Mucosa of stomach (tissue), 1 donor: ENCODE measurements around the gene TMTC2.
A peak's percentile ranks its signal among the peaks of the same experiment; 100 is the strongest.

Experiments used
- H3K27me3 ChIP-seq: one replicate; pipeline ENCODE4 v1.7.0; 2013; ENCODE audit warnings: mild to moderate bottlenecking, low read length; ENCODE audit not compliant: control insufficient read depth, insufficient read depth
- H3K36me3 ChIP-seq: one replicate; pipeline ENCODE4 v1.7.0; 2013; ENCODE audit warnings: low read length; ENCODE audit not compliant: control insufficient read depth, insufficient read depth
- H3K4me1 ChIP-seq: one replicate; pipeline ENCODE4 v1.7.0; 2013; ENCODE audit warnings: mild to moderate bottlenecking, low read length; ENCODE audit not compliant: control insufficient read depth, insufficient read depth
- H3K4me3 ChIP-seq: one replicate; pipeline ENCODE4 v1.7.0; 2013; ENCODE audit warnings: low read length
- H3K9ac ChIP-seq: one replicate; pipeline ENCODE4 v1.7.0; 2013; ENCODE audit warnings: mild to moderate bottlenecking, low read length, moderate library complexity
- H3K9me3 ChIP-seq: one replicate; pipeline ENCODE4 v1.7.0; 2013; ENCODE audit warnings: mild to moderate bottlenecking, low read length, moderate library complexity; ENCODE audit not compliant: control insufficient read depth
- donor health status: Pancreatic carcinoma.

The TMTC2 gene

GRCh38 chr12:82687021-82688011 lies 610 bp downstream of the TMTC2 start:
- Histone ChIP-seq H3K4me3 (peak overlapping the region; percentile 46), H3K4me1 (peaks cover 24% of the 10 kb centered on the region)

GRCh38 chr12:82688035-82688501 lies 1.4 kb downstream of the TMTC2 start:
- Histone ChIP-seq H3K27me3 (no peaks in the 10 kb centered on the region), H3K4me3 (peak overlapping the region; percentile 46), H3K9me3 (no peaks in the 10 kb centered on the region), H3K4me1 (peaks cover 21% of the 10 kb centered on the region), H3K9ac (peak overlapping the region; percentile 85), H3K36me3 (no peaks in the 10 kb centered on the region)

More at GRCh38 chr12:82687021-82688011, 610 bp downstream of the TMTC2 start:
- peak overlapping the region; percentile 85 for H3K9ac ChIP-seq
- H3K9me3 ChIP-seq, result no peaks in the 10 kb centered on the region
- H3K27me3 ChIP-seq, result no peaks in the 10 kb centered on the region
- H3K36me3 ChIP-seq, result no peaks in the 10 kb centered on the region

- Histone ChIP-seq H3K27me3 (no peaks in the 10 kb centered on the region), H3K36me3 (no peaks in the 10 kb centered on the region), H3K9ac (no peak overlapping the region), H3K4me1 (peaks cover 16% of the 10 kb centered on the region), H3K9me3 (no peaks in the 10 kb centered on the region), H3K4me3 (peak overlapping the region; percentile 46)
Observed at GRCh38 chr12:82688596-82688995, 1.9 kb downstream of the TMTC2 start.

- H3K9me3 ChIP-seq, result no peaks in the 10 kb centered on the region
- no peak overlapping the region for H3K4me3 ChIP-seq
- H3K36me3 ChIP-seq, result no peaks in the 10 kb centered on the region
- no peak overlapping the region for H3K9ac ChIP-seq
- peaks cover 7% of the 10 kb centered on the region for H3K4me1 ChIP-seq
- no peaks in the 10 kb centered on the region for H3K27me3 ChIP-seq
Observed at GRCh38 chr12:82690006-82690405, 3.3 kb downstream of the TMTC2 start.

- no peaks in the 10 kb centered on the region for H3K27me3 ChIP-seq
- H3K9me3 ChIP-seq, result no peaks in the 10 kb centered on the region
- no peak overlapping the region for H3K4me3 ChIP-seq
- peaks cover 7% of the 10 kb centered on the region for H3K4me1 ChIP-seq
- H3K36me3 ChIP-seq, result no peaks in the 10 kb centered on the region
- no peak overlapping the region for H3K9ac ChIP-seq
Observed at GRCh38 chr12:82691513-82691912, 4.8 kb downstream of the TMTC2 start.

- H3K36me3 ChIP-seq, result no peaks in the 10 kb centered on the region
- H3K4me3 ChIP-seq, result no peak overlapping the region
- no peaks in the 10 kb centered on the region for H3K4me1 ChIP-seq
- no peak overlapping the region for H3K9ac ChIP-seq
- no peaks in the 10 kb centered on the region for H3K27me3 ChIP-seq
- no peaks in the 10 kb centered on the region for H3K9me3 ChIP-seq
Observed at GRCh38 chr12:82694276-82694675, 7.6 kb downstream of the TMTC2 start.

- Histone ChIP-seq H3K4me3 (no peak overlapping the region), H3K9ac (no peak overlapping the region), H3K9me3 (no peaks in the 10 kb centered on the region), H3K4me1 (no peaks in the 10 kb centered on the region), H3K36me3 (no peaks in the 10 kb centered on the region), H3K27me3 (no peaks in the 10 kb centered on the region)
Observed at GRCh38 chr12:82694970-82695369, 8.3 kb downstream of the TMTC2 start.

- Histone ChIP-seq H3K9me3 (no peaks in the 10 kb centered on the region), H3K4me3 (no peak overlapping the region), H3K9ac (no peak overlapping the region)
Observed at GRCh38 chr12:82695531-82695930, 8.8 kb downstream of the TMTC2 start.

GRCh38 chr12:82696543-82696942 lies 9.8 kb downstream of the TMTC2 start:
- Histone ChIP-seq H3K27me3 (no peaks in the 10 kb centered on the region), H3K4me3 (no peak overlapping the region), H3K9ac (no peak overlapping the region), H3K36me3 (no peaks in the 10 kb centered on the region), H3K4me1 (no peaks in the 10 kb centered on the region), H3K9me3 (no peaks in the 10 kb centered on the region)

More at GRCh38 chr12:82695531-82695930, 8.8 kb downstream of the TMTC2 start:
- Histone ChIP-seq H3K4me1 (no peaks in the 10 kb centered on the region), H3K27me3 (no peaks in the 10 kb centered on the region), H3K36me3 (no peaks in the 10 kb centered on the region)

- Histone ChIP-seq H3K9me3 (no peaks in the 10 kb centered on the region), H3K27me3 (no peaks in the 10 kb centered on the region), H3K9ac (no peak overlapping the region), H3K4me3 (no peak overlapping the region), H3K4me1 (no peaks in the 10 kb centered on the region), H3K36me3 (no peaks in the 10 kb centered on the region)
Observed at GRCh38 chr12:82698708-82699564, 12.2 kb downstream of the TMTC2 start.

GRCh38 chr12:82705774-82706173 lies 19.1 kb downstream of the TMTC2 start:
- no peaks in the 10 kb centered on the region for H3K36me3 ChIP-seq
- no peaks in the 10 kb centered on the region for H3K9me3 ChIP-seq
- no peak overlapping the region for H3K9ac ChIP-seq
- no peak overlapping the region for H3K4me3 ChIP-seq
- H3K4me1 ChIP-seq, result no peaks in the 10 kb centered on the region
- H3K27me3 ChIP-seq, result no peaks in the 10 kb centered on the region
